Hair follicular keratinocyte (primary cell): ENCODE data around the gene TTLL7. TPM values are rescaled to one million over a fixed set of nuclear protein-coding genes. Genes with fewer than 3 reads are reported as not detected.

Source experiments
- total RNA-seq: library from RNA; depleted of rRNA; stranded (reverse); fragments of >200 nt; gene quantifications from 2 replicates; pipeline ENCODE4 v1.2.3, GENCODE V29; 2015

The TTLL7 gene, protein sequence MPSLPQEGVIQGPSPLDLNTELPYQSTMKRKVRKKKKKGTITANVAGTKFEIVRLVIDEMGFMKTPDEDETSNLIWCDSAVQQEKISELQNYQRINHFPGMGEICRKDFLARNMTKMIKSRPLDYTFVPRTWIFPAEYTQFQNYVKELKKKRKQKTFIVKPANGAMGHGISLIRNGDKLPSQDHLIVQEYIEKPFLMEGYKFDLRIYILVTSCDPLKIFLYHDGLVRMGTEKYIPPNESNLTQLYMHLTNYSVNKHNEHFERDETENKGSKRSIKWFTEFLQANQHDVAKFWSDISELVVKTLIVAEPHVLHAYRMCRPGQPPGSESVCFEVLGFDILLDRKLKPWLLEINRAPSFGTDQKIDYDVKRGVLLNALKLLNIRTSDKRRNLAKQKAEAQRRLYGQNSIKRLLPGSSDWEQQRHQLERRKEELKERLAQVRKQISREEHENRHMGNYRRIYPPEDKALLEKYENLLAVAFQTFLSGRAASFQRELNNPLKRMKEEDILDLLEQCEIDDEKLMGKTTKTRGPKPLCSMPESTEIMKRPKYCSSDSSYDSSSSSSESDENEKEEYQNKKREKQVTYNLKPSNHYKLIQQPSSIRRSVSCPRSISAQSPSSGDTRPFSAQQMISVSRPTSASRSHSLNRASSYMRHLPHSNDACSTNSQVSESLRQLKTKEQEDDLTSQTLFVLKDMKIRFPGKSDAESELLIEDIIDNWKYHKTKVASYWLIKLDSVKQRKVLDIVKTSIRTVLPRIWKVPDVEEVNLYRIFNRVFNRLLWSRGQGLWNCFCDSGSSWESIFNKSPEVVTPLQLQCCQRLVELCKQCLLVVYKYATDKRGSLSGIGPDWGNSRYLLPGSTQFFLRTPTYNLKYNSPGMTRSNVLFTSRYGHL
- total RNA-seq: 2.3 and 4.4 TPM in 2 replicates

DNA sequence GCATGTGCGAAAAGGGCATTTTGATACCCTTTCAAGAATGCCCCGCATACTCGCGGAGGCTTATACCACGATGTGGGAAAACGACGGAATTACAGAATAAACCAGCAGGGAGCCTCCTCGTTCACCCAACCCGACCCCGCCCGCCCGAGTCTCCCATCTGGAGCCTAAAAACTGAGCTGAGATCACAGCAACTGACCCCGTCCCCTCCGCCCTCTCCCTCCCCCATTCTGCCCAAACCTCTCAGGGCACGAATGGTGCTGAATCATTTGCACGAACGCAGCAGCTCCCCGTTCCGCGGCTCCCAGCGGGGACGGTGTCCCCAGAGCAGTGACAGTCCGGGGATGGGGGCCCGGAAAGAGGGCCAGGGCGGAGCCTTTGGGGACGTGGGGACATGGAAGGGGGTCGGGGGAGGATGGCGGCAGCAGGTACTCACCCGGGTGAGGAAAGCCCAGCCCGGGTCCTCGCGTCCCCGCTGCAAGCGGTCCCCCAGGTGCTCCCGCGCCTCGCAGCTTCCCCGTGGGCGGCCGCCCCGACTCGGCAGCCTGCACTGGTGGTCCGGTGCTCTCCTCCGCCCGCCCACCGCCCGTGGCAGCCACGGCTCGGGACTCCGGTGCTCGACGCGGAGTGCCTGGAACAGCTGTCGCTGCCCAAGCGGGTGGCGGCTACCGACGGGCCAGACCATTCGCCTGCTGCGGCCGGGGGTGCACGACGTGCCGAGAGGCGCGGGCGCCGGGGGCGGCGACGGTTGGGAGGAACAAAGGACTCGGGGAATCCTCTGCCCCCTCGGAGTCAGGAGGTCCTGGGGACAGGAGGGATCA, at the start of gene TTLL7:
TTLL7 (minus strand) TSS at position 635 of the 818 bp plus-strand sequence. CDS start 46,921 bp downstream, outside the sequence.

Other genes with a start within 250 kb of the TTLL7 start
- gene PRKACB, start 145.1 kb upstream of the TTLL7 start, total RNA-seq: 7.4 and 8.1 TPM in 2 replicates